Activated CD4-positive, alpha-beta memory T cell treated with anti-CD3 and anti-CD28 coated beads, Interleukin-2, amount 10 ng/mL, durations not matched to agents 7 days and 5 days (primary cell): ENCODE results near the gene TNS3. TPM values are rescaled to one million over a fixed set of nuclear protein-coding genes. Genes with fewer than 3 reads are reported as not detected.

Experiments used
- CTCF ChIA-PET: fragments of 350-600 bp; sonication (Branson Sonifier 250); formaldehyde crosslinking; loops from one replicate; lab custom pipeline; 2021; ENCODE audit warnings: antibody characterized with exemption, inconsistent platforms; lab: Charles Lee
- POLR2A ChIA-PET: fragments of 350-600 bp; sonication (Branson Sonifier 250); formaldehyde crosslinking; loops from one replicate; lab custom pipeline; 2021; ENCODE audit warnings: antibody characterized with exemption; lab: Charles Lee
- DNase-seq: peaks from one replicate; pipeline ENCODE4 v3.0.0-alpha.2; 2020
- H3K27ac Mint-ChIP-seq: one replicate; pipeline ENCODE4 v1.8.0; 2021; ENCODE audit warnings: mild to moderate bottlenecking, mixed read lengths
- H3K27me3 Mint-ChIP-seq: one replicate; pipeline ENCODE4 v1.8.0; 2021; ENCODE audit warnings: mixed read lengths
- H3K36me3 Mint-ChIP-seq: one replicate; pipeline ENCODE4 v1.8.0; 2021; ENCODE audit warnings: low read depth, mixed read lengths
- H3K4me1 Mint-ChIP-seq: one replicate; pipeline ENCODE4 v1.8.0; 2021; ENCODE audit warnings: mixed read lengths
- H3K4me3 Mint-ChIP-seq: one replicate; pipeline ENCODE4 v1.8.0; 2021; ENCODE audit warnings: mild to moderate bottlenecking, mixed read lengths
- H3K9me3 Mint-ChIP-seq: one replicate; pipeline ENCODE4 v1.8.0; 2021; ENCODE audit warnings: mixed read lengths
- total RNA-seq, 2 experiments: library from RNA; stranded (reverse); gene quantifications; one replicate each; pipeline ENCODE4 v1.2.3, GENCODE V29; 2021

The TNS3 gene
- total RNA-seq, 2 experiments from 2014 or later: 0.15 to 0.18 TPM

- Mint-ChIP-seq H3K27me3 (peaks cover 14% of the 10 kb centered on the region), H3K4me1 (peaks cover 2% of the 10 kb centered on the region), H3K4me3 (no peak overlapping the region), H3K9me3 (no peaks in the 10 kb centered on the region), H3K27ac (no peak overlapping the region), H3K36me3 (no peaks in the 10 kb centered on the region)
- POLR2A ChIA-PET: no interaction called here
- CTCF ChIA-PET: interaction anchor here (0.7 to 1.1 kb wide), 4 partner anchors 11 to 1334 kb away, joined by 3 read pairs; partner anchors contain the start of gene IGFBP3
- DNase-seq: no peak
These were observed 326.5 kb downstream of the TNS3 start for GRCh38 chr7:47255441-47255840.

- POLR2A ChIA-PET: no interaction called here
- Mint-ChIP-seq H3K36me3 (no peaks in the 10 kb centered on the region), H3K27me3 (peaks cover 11% of the 10 kb centered on the region), H3K9me3 (no peaks in the 10 kb centered on the region), H3K27ac (no peak overlapping the region), H3K4me3 (no peak overlapping the region), H3K4me1 (peaks cover 2% of the 10 kb centered on the region)
- no peak for DNase-seq
- CTCF ChIA-PET: interaction anchor here (0.7 to 1.1 kb wide), 3 partner anchors 12 to 1334 kb away, joined by 3 read pairs; partner anchors contain the start of gene IGFBP3
These were observed 326.9 kb downstream of the TNS3 start for GRCh38 chr7:47255007-47255406.

- DNase-seq: peak; percentile 41
- no peaks in the 10 kb centered on the region for H3K36me3 Mint-ChIP-seq
- H3K4me1 Mint-ChIP-seq: peaks cover 2% of the 10 kb centered on the region
- no peaks in the 10 kb centered on the region for H3K9me3 Mint-ChIP-seq
- no peak overlapping the region for H3K4me3 Mint-ChIP-seq
- H3K27ac Mint-ChIP-seq: no peak overlapping the region
- CTCF ChIA-PET: no interaction called here
- H3K27me3 Mint-ChIP-seq: peaks cover 11% of the 10 kb centered on the region
- POLR2A ChIA-PET: no interaction called here
These were observed 327.6 kb downstream of the TNS3 start for GRCh38 chr7:47254081-47254977.

- H3K27me3 Mint-ChIP-seq: peaks cover 11% of the 10 kb centered on the region
- H3K36me3 Mint-ChIP-seq: no peaks in the 10 kb centered on the region
- ChIA-PET CTCF (no interaction called here), POLR2A (no interaction called here)
- DNase-seq: no peak
- H3K9me3 Mint-ChIP-seq: no peaks in the 10 kb centered on the region
- no peak overlapping the region for H3K4me3 Mint-ChIP-seq
- H3K27ac Mint-ChIP-seq: no peak overlapping the region
- H3K4me1 Mint-ChIP-seq: peaks cover 2% of the 10 kb centered on the region
These were observed 328.2 kb downstream of the TNS3 start for GRCh38 chr7:47253650-47254080.

GRCh38 chr7:47252675-47253074 is 329.2 kb downstream of the TNS3 start:
- no peaks in the 10 kb centered on the region for H3K9me3 Mint-ChIP-seq
- H3K36me3 Mint-ChIP-seq: no peaks in the 10 kb centered on the region
- H3K4me3 Mint-ChIP-seq: no peak overlapping the region
- peaks cover 11% of the 10 kb centered on the region for H3K27me3 Mint-ChIP-seq
- peaks cover 2% of the 10 kb centered on the region for H3K4me1 Mint-ChIP-seq
- CTCF ChIA-PET: no interaction called here
- no peak for DNase-seq
- POLR2A ChIA-PET: no interaction called here
- H3K27ac Mint-ChIP-seq: no peak overlapping the region

GRCh38 chr7:47249361-47249760 is 332.6 kb downstream of the TNS3 start:
- peaks cover 2% of the 10 kb centered on the region for H3K4me1 Mint-ChIP-seq
- ChIA-PET CTCF (no interaction called here), POLR2A (no interaction called here)
- DNase-seq: no peak
- no peak overlapping the region for H3K27ac Mint-ChIP-seq
- H3K9me3 Mint-ChIP-seq: no peaks in the 10 kb centered on the region
- H3K36me3 Mint-ChIP-seq: no peaks in the 10 kb centered on the region
- no peak overlapping the region for H3K4me3 Mint-ChIP-seq
- H3K27me3 Mint-ChIP-seq: peaks cover 11% of the 10 kb centered on the region

- DNase-seq: no peak
- POLR2A ChIA-PET: no interaction called here
These were observed 333.1 kb downstream of the TNS3 start for GRCh38 chr7:47248797-47249196.

GRCh38 chr7:47247132-47247531 is 334.8 kb downstream of the TNS3 start:
- POLR2A ChIA-PET: no interaction called here
- no peaks in the 10 kb centered on the region for H3K27me3 Mint-ChIP-seq

More at GRCh38 chr7:47248797-47249196, 333.1 kb downstream of the TNS3 start:
- H3K36me3 Mint-ChIP-seq: no peaks in the 10 kb centered on the region
- H3K9me3 Mint-ChIP-seq: no peaks in the 10 kb centered on the region
- H3K4me3 Mint-ChIP-seq: no peak overlapping the region
- peaks cover 9% of the 10 kb centered on the region for H3K27me3 Mint-ChIP-seq
- CTCF ChIA-PET: no interaction called here
- H3K27ac Mint-ChIP-seq: no peak overlapping the region
- H3K4me1 Mint-ChIP-seq: peaks cover 2% of the 10 kb centered on the region

GRCh38 chr7:47244692-47245091 is 337.2 kb downstream of the TNS3 start:
- CTCF ChIA-PET: no interaction called here
- H3K9me3 Mint-ChIP-seq: no peaks in the 10 kb centered on the region
- no peaks in the 10 kb centered on the region for H3K36me3 Mint-ChIP-seq
- no peak overlapping the region for H3K27ac Mint-ChIP-seq
- no peaks in the 10 kb centered on the region for H3K27me3 Mint-ChIP-seq
- H3K4me1 Mint-ChIP-seq: no peaks in the 10 kb centered on the region
- POLR2A ChIA-PET: no interaction called here
- no peak overlapping the region for H3K4me3 Mint-ChIP-seq
- DNase-seq: no peak

More at GRCh38 chr7:47247132-47247531, 334.8 kb downstream of the TNS3 start:
- Mint-ChIP-seq H3K36me3 (no peaks in the 10 kb centered on the region), H3K4me3 (no peak overlapping the region), H3K4me1 (no peaks in the 10 kb centered on the region), H3K27ac (no peak overlapping the region), H3K9me3 (no peaks in the 10 kb centered on the region)
- CTCF ChIA-PET: no interaction called here
- no peak for DNase-seq

- no peak for DNase-seq
- Mint-ChIP-seq H3K27ac (no peak overlapping the region), H3K9me3 (no peaks in the 10 kb centered on the region), H3K27me3 (no peaks in the 10 kb centered on the region), H3K4me3 (no peak overlapping the region), H3K4me1 (no peaks in the 10 kb centered on the region), H3K36me3 (no peaks in the 10 kb centered on the region)
- ChIA-PET POLR2A (no interaction called here), CTCF (no interaction called here)
These were observed 340.5 kb downstream of the TNS3 start for GRCh38 chr7:47241112-47242065.

- CTCF ChIA-PET: no interaction called here
- POLR2A ChIA-PET: no interaction called here
- Mint-ChIP-seq H3K27ac (no peak overlapping the region), H3K4me1 (no peaks in the 10 kb centered on the region), H3K4me3 (no peak overlapping the region), H3K36me3 (no peaks in the 10 kb centered on the region), H3K9me3 (no peaks in the 10 kb centered on the region), H3K27me3 (no peaks in the 10 kb centered on the region)
- no peak for DNase-seq
These were observed 341.9 kb downstream of the TNS3 start for GRCh38 chr7:47239931-47240421.

- CTCF ChIA-PET: no interaction called here
- no peaks in the 10 kb centered on the region for H3K4me1 Mint-ChIP-seq
- no peaks in the 10 kb centered on the region for H3K9me3 Mint-ChIP-seq
- no peak overlapping the region for H3K27ac Mint-ChIP-seq
- H3K27me3 Mint-ChIP-seq: no peaks in the 10 kb centered on the region
- DNase-seq: no peak
- H3K4me3 Mint-ChIP-seq: no peak overlapping the region
- H3K36me3 Mint-ChIP-seq: no peaks in the 10 kb centered on the region
- POLR2A ChIA-PET: no interaction called here
These were observed 342.9 kb downstream of the TNS3 start for GRCh38 chr7:47239034-47239433.
